ENCODE data around the gene PELI2.

GRCh38 chr14:56333359-56334292 lies 215.4 kb downstream of the PELI2 start:
- no peak for TF ChIP-seq SNAI2 (CRISPR knock-in tag; IDR thresholded peaks at IDR 0.05)
- no peak for TF ChIP-seq ARNTL (CRISPR knock-in tag; IDR thresholded peaks at IDR 0.05; ENCODE audit: borderline replicate concordance, low read depth)
- no peak for TF ChIP-seq PPARA (CRISPR knock-in tag; IDR thresholded peaks at IDR 0.05; ENCODE audit: borderline replicate concordance)
- no peak for TF ChIP-seq CREB5 (CRISPR knock-in tag; IDR thresholded peaks at IDR 0.05; ENCODE audit: low read depth)

All from SK-N-SH treated with all-trans-retinoic acid at 6 μM for 48 hours (cell line).